Measurements from ENCODE around the gene CARNS1. TPM values are rescaled to one million over a fixed set of nuclear protein-coding genes. Genes with fewer than 3 reads are reported as not detected.
A peak's percentile ranks its signal among the peaks of the same experiment; 100 is the strongest.
"Not testable (repeated sequence)": the region's sequence is repeated elsewhere in the genome, so short reads cannot be mapped to it uniquely, and the experiment has no call there.

CARNS1 gene
- total RNA-seq, 1 experiment from 2014 or later: not detected

DNA sequence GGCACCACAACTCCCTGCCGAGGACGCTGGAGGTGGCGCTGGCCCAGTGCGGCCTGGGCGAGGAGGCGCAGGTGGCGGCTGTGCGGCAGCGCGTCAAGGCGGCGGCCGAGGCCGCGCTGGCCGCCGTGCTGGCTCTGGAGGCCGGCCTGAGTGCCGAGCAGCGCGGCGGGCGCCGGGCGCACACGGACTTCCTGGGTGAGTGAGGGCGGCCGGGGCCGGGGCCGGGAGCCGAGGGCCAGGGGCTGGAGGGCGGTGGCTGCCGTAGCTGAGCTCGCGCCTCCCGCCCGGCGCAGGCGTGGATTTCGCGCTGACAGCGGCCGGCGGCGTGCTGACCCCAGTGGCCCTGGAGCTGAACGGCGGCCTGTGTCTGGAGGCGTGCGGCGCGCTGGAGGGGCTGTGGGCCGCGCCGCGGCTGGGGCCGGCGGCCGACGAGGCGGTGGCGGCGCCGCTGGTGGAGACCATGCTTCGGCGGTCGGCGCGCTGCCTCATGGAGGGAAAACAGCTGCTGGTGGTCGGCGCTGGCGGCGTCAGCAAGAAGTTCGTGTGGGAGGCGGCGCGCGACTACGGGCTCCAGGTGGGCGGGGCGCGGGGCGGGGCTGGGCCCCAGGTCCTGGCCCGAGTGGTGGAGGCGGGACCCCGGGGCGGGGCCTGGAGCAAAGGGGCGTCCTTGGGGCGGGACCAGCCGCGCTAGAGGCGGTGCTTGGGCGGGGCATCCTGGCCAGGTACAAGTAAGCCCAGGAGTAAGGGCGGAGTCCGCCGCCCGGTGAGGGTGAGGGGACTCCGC is 5.4 kb downstream of the CARNS1 start:
- Histone ChIP-seq H3K79me2 (ENCODE audit: low read length) (no peaks in the 10 kb centered on the region), H3K36me3 (ENCODE audit: insufficient read depth, low read length) (no peaks in the 10 kb centered on the region), H3K4me3 (ENCODE audit: low read length) (peak overlapping the region; percentile 65), H3K27ac (ENCODE audit: low read length) (no peak overlapping the region), H3K4me1 (ENCODE audit: low read length) (peaks cover 40% of the 10 kb centered on the region), H3K9me2 (replicated peaks; ENCODE audit: insufficient read depth, low read length) (no peaks in the 10 kb centered on the region), H3K27me3 (ENCODE audit: low read length) (no peaks in the 10 kb centered on the region; the same call in 1 of the 2 replicates), H4K20me1 (ENCODE audit: insufficient read depth, low read depth, low read length) (no peaks in the 10 kb centered on the region), H3K4me2 (ENCODE audit: low read depth, low read length, poor library complexity, severe bottlenecking) (peak overlapping the region; percentile 78), H2AFZ (ENCODE audit: low read length) (no peak overlapping the region), H3K9me3 (ENCODE audit: low read length) (no peaks in the 10 kb centered on the region), H3K9ac (ENCODE audit: low read length) (peak overlapping the region; percentile 75)
- peak; percentile 98 for DNase-seq

DNA sequence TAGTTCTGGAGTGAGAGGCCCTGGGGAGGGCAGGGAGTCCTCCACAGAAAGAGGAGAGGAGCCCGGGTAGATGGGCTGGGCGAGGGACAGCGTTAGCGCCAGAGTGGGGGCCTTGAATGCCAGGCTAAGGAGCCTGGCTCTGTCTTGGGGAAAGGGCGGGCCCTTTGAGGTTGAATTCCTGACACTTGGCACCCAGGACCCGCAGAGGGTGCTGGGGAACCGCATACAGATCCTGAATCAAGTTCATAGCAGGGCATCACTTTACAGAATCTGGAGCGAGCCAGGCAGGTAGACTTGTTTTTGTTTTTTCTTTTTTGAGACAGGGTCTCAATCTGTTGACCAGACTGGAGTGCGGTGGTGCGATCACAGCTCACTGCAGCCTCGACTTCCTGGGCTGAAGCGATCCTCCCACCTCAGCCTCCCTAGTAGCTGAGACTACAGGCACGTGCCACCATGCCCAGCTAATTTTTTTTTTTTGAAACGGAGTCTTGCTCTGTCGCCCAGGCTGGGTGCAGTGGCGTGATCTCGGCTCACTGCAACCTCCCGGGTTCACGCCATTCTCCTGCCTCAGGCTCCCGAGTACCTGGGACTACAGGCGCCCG is 6.1 kb downstream of the CARNS1 start:
- Histone ChIP-seq H3K79me2 (ENCODE audit: low read length) (no peaks in the 10 kb centered on the region), H3K27ac (ENCODE audit: low read length) (no peak overlapping the region), H3K9ac (ENCODE audit: low read length) (no peak overlapping the region), H3K9me3 (ENCODE audit: low read length) (no peaks in the 10 kb centered on the region), H3K36me3 (ENCODE audit: insufficient read depth, low read length) (no peaks in the 10 kb centered on the region), H3K9me2 (replicated peaks; ENCODE audit: insufficient read depth, low read length) (no peaks in the 10 kb centered on the region), H4K20me1 (ENCODE audit: insufficient read depth, low read depth, low read length) (no peaks in the 10 kb centered on the region), H3K27me3 (ENCODE audit: low read length) (no peaks in the 10 kb centered on the region; the same call in 1 of the 2 replicates), H3K4me1 (ENCODE audit: low read length) (peaks cover 38% of the 10 kb centered on the region), H3K4me3 (ENCODE audit: low read length) (no peak overlapping the region), H2AFZ (ENCODE audit: low read length) (no peak overlapping the region), H3K4me2 (ENCODE audit: low read depth, low read length, poor library complexity, severe bottlenecking) (peak overlapping the region; percentile 78)
- DNase-seq: no peak

DNA sequence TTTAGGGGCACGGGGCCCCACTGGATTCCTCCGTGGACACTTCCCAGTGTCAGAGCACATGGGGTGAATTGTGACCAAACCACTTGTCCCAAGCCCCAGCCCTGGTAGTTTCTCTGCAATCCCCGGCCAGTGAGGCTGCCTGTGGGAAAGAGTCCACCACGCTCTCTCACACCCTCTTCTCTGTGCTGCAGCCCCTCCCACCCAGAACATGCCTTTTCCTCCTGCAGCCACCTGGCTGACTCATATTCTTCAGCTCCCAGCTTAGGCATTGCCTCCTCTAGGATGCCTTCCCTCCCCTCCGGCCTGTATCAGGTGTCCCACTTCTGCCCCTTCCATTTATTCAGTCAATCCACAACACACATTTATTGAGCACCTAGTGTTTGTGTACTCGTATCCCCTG is 7.4 kb downstream of the CARNS1 start:
- Histone ChIP-seq H3K79me2 (ENCODE audit: low read length) (no peaks in the 10 kb centered on the region), H3K9ac (ENCODE audit: low read length) (no peak overlapping the region), H2AFZ (ENCODE audit: low read length) (no peak overlapping the region), H3K4me2 (ENCODE audit: low read depth, low read length, poor library complexity, severe bottlenecking) (no peak overlapping the region), H3K27ac (ENCODE audit: low read length) (no peak overlapping the region), H4K20me1 (ENCODE audit: insufficient read depth, low read depth, low read length) (no peaks in the 10 kb centered on the region), H3K36me3 (ENCODE audit: insufficient read depth, low read length) (no peaks in the 10 kb centered on the region), H3K4me3 (ENCODE audit: low read length) (no peak overlapping the region), H3K9me2 (replicated peaks; ENCODE audit: insufficient read depth, low read length) (no peaks in the 10 kb centered on the region), H3K27me3 (ENCODE audit: low read length) (no peaks in the 10 kb centered on the region; the same call in 1 of the 2 replicates), H3K9me3 (ENCODE audit: low read length) (no peaks in the 10 kb centered on the region), H3K4me1 (ENCODE audit: low read length) (peaks cover 35% of the 10 kb centered on the region)
- DNase-seq: no peak

DNA sequence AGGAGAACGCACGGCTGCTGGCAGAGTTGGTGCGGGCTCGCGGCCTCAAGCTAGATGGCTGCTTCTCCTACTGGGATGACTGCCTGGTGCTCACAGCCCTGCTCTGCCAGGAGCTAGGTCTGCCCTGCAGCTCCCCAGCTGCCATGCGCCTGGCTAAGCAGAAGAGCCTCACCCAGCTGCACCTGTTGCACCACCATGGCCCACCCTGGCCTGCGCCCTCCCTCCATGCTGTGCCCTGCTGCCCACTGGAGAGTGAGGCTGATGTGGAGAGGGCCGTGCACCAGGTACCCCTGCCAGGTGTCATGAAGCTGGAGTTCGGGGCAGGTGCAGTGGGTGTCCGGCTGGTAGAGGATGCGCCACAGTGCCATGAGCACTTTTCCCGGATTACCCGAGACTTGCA is 8.0 kb downstream of the CARNS1 start:
- H3K36me3 ChIP-seq (ENCODE audit: insufficient read depth, low read length): no peaks in the 10 kb centered on the region
- H3K79me2 ChIP-seq (ENCODE audit: low read length): peaks cover under 1% of the 10 kb centered on the region
- no peaks in the 10 kb centered on the region for H4K20me1 ChIP-seq (ENCODE audit: insufficient read depth, low read depth, low read length)
- no peaks in the 10 kb centered on the region for H3K9me3 ChIP-seq (ENCODE audit: low read length)
- no peak overlapping the region for H3K4me2 ChIP-seq (ENCODE audit: low read depth, low read length, poor library complexity, severe bottlenecking)
- H3K9me2 ChIP-seq (replicated peaks; ENCODE audit: insufficient read depth, low read length): no peaks in the 10 kb centered on the region
- no peak for DNase-seq
- no peak overlapping the region for H3K9ac ChIP-seq (ENCODE audit: low read length)
- no peak overlapping the region for H2AFZ ChIP-seq (ENCODE audit: low read length)
- H3K27ac ChIP-seq (ENCODE audit: low read length): no peak overlapping the region
- no peak overlapping the region for H3K4me3 ChIP-seq (ENCODE audit: low read length)
- H3K4me1 ChIP-seq (ENCODE audit: low read length): peaks cover 33% of the 10 kb centered on the region
- H3K27me3 ChIP-seq (ENCODE audit: low read length): no peaks in the 10 kb centered on the region; the same call in 1 of the 2 replicates

DNA sequence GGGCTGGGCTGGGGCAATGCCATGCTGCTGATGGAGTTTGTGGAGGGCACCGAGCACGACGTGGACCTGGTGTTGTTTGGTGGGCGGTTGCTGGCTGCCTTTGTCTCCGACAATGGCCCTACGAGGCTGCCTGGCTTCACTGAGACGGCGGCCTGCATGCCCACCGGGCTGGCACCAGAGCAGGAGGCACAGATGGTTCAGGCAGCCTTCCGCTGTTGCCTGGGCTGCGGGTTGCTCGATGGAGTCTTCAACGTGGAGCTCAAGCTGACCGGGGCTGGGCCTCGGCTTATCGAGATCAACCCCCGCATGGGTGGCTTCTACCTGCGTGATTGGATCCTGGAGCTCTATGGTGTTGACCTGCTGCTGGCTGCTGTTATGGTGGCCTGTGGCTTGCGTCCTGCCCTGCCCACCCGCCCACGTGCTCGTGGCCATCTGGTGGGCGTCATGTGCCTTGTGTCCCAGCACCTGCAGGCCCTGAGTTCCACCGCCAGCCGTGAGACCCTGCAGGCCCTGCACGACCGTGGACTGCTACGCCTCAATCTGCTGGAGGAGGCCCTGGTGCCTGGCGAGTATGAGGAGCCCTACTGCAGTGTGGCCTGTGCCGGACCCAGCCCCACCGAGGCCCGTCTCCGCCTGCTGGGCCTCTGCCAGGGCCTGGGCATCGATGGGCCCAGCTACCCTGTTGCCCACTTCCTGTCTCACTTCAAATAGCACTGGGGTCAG is 8.6 kb downstream of the CARNS1 start:
- H3K4me1 ChIP-seq (ENCODE audit: low read length): peaks cover 27% of the 10 kb centered on the region
- no peaks in the 10 kb centered on the region for H3K36me3 ChIP-seq (ENCODE audit: insufficient read depth, low read length)
- no peaks in the 10 kb centered on the region for H3K9me3 ChIP-seq (ENCODE audit: low read length)
- H3K4me2 ChIP-seq (ENCODE audit: low read depth, low read length, poor library complexity, severe bottlenecking): no peak overlapping the region
- H3K79me2 ChIP-seq (ENCODE audit: low read length): peaks cover 6% of the 10 kb centered on the region
- H3K4me3 ChIP-seq (ENCODE audit: low read length): no peak overlapping the region
- no peaks in the 10 kb centered on the region for H3K9me2 ChIP-seq (replicated peaks; ENCODE audit: insufficient read depth, low read length)
- no peak overlapping the region for H3K9ac ChIP-seq (ENCODE audit: low read length)
- no peak for DNase-seq
- H4K20me1 ChIP-seq (ENCODE audit: insufficient read depth, low read depth, low read length): no peaks in the 10 kb centered on the region
- H3K27me3 ChIP-seq (ENCODE audit: low read length): no peaks in the 10 kb centered on the region; the same call in 1 of the 2 replicates
- no peak overlapping the region for H3K27ac ChIP-seq (ENCODE audit: low read length)
- H2AFZ ChIP-seq (ENCODE audit: low read length): no peak overlapping the region

DNA sequence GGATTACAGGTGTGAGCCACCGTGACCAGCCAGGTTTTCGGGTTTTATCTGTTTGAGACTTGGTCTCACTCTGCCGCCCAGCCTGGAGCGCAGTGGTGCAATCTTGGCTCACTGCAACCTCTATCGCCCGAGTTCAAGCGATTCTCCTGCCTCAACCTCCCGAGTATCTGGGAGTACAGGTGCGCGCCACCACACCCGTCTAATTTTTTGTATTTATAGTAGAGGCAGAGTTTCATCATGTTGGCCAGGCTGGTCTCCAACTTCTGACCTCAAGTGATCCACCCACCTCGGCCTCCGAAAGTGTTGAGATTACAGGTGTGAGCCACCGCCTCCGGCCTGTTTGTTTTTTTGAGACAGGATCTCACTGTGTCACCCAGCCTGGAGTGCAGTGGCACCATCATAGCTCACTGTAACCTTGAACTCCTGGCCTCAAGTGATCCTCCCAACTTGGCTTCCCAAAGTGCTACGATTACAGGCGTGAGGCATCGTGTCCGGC is 11.9 kb downstream of the CARNS1 start:
- H2AFZ ChIP-seq (ENCODE audit: low read length): peak overlapping the region; percentile 95; the same call in 1 of the 2 replicates
- H4K20me1 ChIP-seq (ENCODE audit: insufficient read depth, low read depth, low read length); H3K9me3 ChIP-seq (ENCODE audit: low read length); H3K27me3 ChIP-seq (ENCODE audit: low read length); H3K36me3 ChIP-seq (ENCODE audit: insufficient read depth, low read length); H3K9me2 ChIP-seq (replicated peaks; ENCODE audit: insufficient read depth, low read length); DNase-seq: not testable (repeated sequence)
- peak overlapping the region; percentile 68 for H3K27ac ChIP-seq (ENCODE audit: low read length)
- peak overlapping the region; percentile 93 for H3K4me2 ChIP-seq (ENCODE audit: low read depth, low read length, poor library complexity, severe bottlenecking)
- H3K4me3 ChIP-seq (ENCODE audit: low read length): peak overlapping the region; percentile 87
- H3K79me2 ChIP-seq (ENCODE audit: low read length): peaks cover 16% of the 10 kb centered on the region
- H3K9ac ChIP-seq (ENCODE audit: low read length): peak overlapping the region; percentile 88
- H3K4me1 ChIP-seq (ENCODE audit: low read length): peaks cover 19% of the 10 kb centered on the region

DNA sequence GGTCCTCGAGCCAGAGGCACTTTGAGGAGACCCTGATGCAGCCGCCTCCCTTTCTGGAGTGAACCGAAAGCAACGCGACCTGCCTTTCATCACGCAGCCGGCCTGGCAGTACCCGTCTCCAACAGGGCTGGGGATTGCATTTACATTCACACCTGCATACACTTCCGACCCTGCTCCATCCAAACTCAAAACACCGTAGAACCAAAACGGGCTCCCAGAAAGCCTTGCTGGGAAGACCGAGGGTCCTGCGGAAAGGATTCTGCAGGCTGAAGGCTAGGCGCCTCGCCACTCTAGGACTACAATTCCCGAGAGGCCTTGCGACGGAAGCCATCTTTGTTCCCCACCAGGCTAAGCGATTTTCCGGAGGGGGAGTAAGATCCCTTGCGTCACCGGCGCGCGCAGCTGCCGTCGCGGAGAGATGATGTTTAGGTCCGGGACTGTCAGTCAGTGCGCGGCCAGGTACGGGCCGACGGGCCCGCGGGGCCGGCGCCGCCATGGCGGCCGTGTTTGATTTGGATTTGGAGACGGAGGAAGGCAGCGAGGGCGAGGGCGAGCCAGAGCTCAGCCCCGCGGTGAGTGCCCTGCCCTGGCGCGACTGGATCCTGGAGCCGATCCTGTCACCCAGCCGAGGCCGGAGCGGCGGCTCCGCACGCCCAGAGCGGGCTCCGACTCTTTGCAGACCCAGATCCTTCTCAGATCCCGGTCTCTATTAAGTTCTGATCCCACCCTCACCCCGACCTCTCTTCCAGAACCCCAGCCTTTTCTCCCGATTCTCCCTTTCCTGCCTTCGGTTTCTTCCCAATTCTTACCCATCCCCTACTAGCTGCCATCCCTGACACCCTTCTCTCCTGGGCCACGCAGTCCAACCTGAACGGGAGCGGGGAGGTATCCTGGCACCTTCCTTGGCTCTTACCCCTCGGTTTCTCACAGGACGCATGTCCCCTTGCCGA is 12.8 kb downstream of the CARNS1 start, which contains the start of gene RPS6KB2:
Gene RPS6KB2 (plus strand): TSS at position 443 of the 950 bp plus-strand sequence. CDS start 52 bp downstream, at position 495.
- peaks cover 24% of the 10 kb centered on the region for H3K4me1 ChIP-seq (ENCODE audit: low read length)
- H3K4me3 ChIP-seq (ENCODE audit: low read length): peak within 1 kb of the TSS; percentile 87

More for the DNA sequence above, 12.8 kb downstream of the CARNS1 start, which contains the start of gene RPS6KB2:
- Histone ChIP-seq H3K27me3 (ENCODE audit: low read length) (no peaks in the 10 kb centered on the region), H3K9me2 (replicated peaks; ENCODE audit: insufficient read depth, low read length) (no peaks in the 10 kb centered on the region), H3K4me2 (ENCODE audit: low read depth, low read length, poor library complexity, severe bottlenecking) (peak within 1 kb of the TSS; percentile 93), H3K9me3 (ENCODE audit: low read length) (no peaks in the 10 kb centered on the region), H3K36me3 (ENCODE audit: insufficient read depth, low read length) (peaks cover 5% of the 10 kb centered on the region; the same call in 1 of the 2 replicates), H2AFZ (ENCODE audit: low read length) (peak within 1 kb of the TSS; percentile 95; the same call in 1 of the 2 replicates), H3K27ac (ENCODE audit: low read length) (peak within 1 kb of the TSS; percentile 68), H3K79me2 (ENCODE audit: low read length) (peaks cover 16% of the 10 kb centered on the region), H4K20me1 (ENCODE audit: insufficient read depth, low read depth, low read length) (no peaks in the 10 kb centered on the region), H3K9ac (ENCODE audit: low read length) (peak within 1 kb of the TSS; percentile 88)
- peak; percentile 99 for DNase-seq
